AG04450 (cell line): ENCODE data around the gene ZC3H7A. TPM values are rescaled to one million over a fixed set of nuclear protein-coding genes. Genes with fewer than 3 reads are reported as not detected.
"Not testable (repeated sequence)": the region's sequence is repeated elsewhere in the genome, so short reads cannot be mapped to it uniquely, and the experiment has no call there.

Experiments used
- CTCF ChIA-PET: fragments of 300-600, 350-600 bp; formaldehyde crosslinking; extraction: SDS; loops from one replicate; lab custom pipeline; 2022; ENCODE audit warnings: antibody characterized with exemption, inconsistent platforms; lab: Charles Lee
- POLR2A ChIA-PET: fragments of 350-600 bp; formaldehyde crosslinking; extraction: SDS; loops from one replicate; lab custom pipeline; 2021; ENCODE audit warnings: antibody characterized with exemption, inconsistent platforms; lab: Yijun Ruan, JAX
- DNase-seq: peaks from one replicate; pipeline ENCODE4 v3.0.0-alpha.2; 2011; ENCODE audit warnings: low read depth, low spot score
- H3K27ac ChIP-seq: one replicate; pipeline ENCODE4 v1.5.1; 2012; ENCODE audit warnings: low read depth, low read length, control low read depth
- H3K27me3 ChIP-seq: one replicate; pipeline ENCODE4 v1.6.0; 2012; ENCODE audit warnings: low read length; ENCODE audit not compliant: control insufficient read depth, insufficient read depth
- H3K4me3 ChIP-seq: 2 replicates; pipeline ENCODE4 v1.5.1; 2011; ENCODE audit warnings: mild to moderate bottlenecking, low read depth, low read length, control low read depth
- H3K9me3 ChIP-seq: 2 replicates; pipeline ENCODE4 v1.5.1; 2012; ENCODE audit warnings: low read length; ENCODE audit not compliant: control insufficient read depth, insufficient read depth
- polyA plus RNA-seq: library from polyadenylated mRNA; depleted of rRNA; stranded (reverse); fragments of >200 nt; gene quantifications from 2 replicates; pipeline ENCODE4 v1.2.3, GENCODE V29; 2011
- TF ChIP-seq, protein P1 (sequence below): IDR thresholded peaks from 2 replicates; pipeline ENCODE4 v1.5.1; 2011; ENCODE audit warnings: low read depth, low read length, control low read depth, inconsistent platforms

Gene ZC3H7A
- polyA plus RNA-seq, 1 experiment = 72.6 TPM

DNA sequence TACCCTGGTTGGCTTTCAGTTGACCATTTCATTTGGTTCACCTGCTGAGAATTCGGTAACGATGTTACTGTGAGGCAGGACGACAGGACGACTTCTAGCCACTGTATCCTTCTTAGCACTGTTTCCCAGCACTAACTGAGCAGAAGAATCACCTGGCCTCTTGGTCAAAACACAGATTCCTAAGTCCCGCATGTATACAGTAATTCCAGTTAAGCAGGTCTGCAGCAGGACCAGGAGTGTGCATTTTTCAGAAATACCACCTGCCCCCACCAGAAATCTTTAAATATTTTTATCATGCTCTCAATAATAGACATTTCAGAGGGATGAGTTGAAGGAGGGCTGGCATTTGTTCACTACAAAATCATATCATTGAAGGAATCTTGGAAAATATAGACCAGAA is 31.6 kb upstream of the ZC3H7A start:
- ChIA-PET POLR2A (no interaction called here), CTCF (interaction anchor here (4.1 kb wide), 1 partner anchor 31 kb away, joined by 13 read pairs; the partner anchor contains the start of gene ZC3H7A)
- Histone ChIP-seq H3K27me3 (no peaks in the 10 kb centered on the region), H3K9me3 (no peaks in the 10 kb centered on the region), H3K4me3 (no peak overlapping the region), H3K27ac (no peak overlapping the region)
- TF ChIP-seq, protein P1, sequence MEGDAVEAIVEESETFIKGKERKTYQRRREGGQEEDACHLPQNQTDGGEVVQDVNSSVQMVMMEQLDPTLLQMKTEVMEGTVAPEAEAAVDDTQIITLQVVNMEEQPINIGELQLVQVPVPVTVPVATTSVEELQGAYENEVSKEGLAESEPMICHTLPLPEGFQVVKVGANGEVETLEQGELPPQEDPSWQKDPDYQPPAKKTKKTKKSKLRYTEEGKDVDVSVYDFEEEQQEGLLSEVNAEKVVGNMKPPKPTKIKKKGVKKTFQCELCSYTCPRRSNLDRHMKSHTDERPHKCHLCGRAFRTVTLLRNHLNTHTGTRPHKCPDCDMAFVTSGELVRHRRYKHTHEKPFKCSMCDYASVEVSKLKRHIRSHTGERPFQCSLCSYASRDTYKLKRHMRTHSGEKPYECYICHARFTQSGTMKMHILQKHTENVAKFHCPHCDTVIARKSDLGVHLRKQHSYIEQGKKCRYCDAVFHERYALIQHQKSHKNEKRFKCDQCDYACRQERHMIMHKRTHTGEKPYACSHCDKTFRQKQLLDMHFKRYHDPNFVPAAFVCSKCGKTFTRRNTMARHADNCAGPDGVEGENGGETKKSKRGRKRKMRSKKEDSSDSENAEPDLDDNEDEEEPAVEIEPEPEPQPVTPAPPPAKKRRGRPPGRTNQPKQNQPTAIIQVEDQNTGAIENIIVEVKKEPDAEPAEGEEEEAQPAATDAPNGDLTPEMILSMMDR = no peak
- DNase-seq = no peak

DNA sequence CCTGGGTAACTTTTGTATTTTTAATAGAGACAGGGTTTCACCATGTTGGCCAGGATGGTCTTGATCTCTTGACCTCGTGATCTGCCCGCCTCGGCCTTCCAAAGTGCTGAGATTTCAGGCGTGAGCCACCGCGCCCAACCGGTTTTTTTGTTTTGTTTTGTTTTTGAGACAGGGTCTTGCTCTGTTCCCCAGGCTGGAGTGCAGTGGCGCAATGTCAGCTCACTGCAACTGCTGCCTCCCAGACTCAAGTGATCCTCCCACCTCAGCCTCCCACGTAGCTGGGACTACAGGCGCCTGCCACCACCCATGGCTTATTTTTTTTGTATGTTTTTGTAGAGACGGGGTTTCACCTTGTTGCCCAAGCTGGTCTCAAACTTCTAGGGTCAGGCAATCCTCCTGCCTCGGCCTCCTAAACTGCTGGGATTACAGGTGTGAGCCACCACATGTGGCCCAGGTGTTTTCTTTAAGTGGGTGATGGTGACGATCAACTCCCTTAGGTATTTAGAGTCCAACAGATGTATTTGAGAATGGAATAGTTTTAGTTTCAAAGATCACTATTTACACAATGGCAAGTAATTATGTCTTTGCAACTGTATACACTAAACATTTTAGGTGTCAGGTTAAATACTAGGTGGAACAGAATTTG is 28.6 kb upstream of the ZC3H7A start:
- POLR2A ChIA-PET = not testable (repeated sequence)

DNA sequence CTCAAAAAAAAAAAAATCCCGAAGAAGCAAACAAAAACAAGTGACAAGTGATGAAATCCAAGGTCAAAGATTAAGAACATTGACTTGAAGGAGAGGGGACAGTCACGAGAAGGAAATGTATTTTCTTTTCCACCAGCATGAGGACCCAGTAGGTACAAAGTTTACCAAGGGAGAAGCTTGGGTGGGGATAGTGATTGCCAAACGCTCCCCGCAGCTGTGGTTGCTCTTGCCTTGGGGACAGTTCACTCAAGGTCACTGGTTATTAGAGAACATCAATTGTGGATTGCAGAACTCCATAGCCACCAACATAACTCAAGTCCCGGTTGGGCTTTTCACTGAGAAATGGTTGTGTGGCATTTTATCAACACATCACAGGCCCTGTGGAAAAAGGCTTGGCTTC is 27.3 kb upstream of the ZC3H7A start:
- H3K9me3 ChIP-seq = no peaks in the 10 kb centered on the region; the same call in 1 of the 2 replicates
- POLR2A ChIA-PET = no interaction called here
- H3K27ac ChIP-seq = no peak overlapping the region
- no peak for DNase-seq
- H3K27me3 ChIP-seq = peaks cover 2% of the 10 kb centered on the region
- CTCF ChIA-PET = no interaction called here
- no peak overlapping the region for H3K4me3 ChIP-seq
- TF ChIP-seq, protein P1 = no peak

More for the DNA sequence above, 28.6 kb upstream of the ZC3H7A start:
- H3K27ac ChIP-seq, H3K27me3 ChIP-seq, H3K9me3 ChIP-seq, H3K4me3 ChIP-seq, DNase-seq: not testable (repeated sequence)
- CTCF ChIA-PET = interaction anchor here (2.0 to 4.1 kb wide), 2 partner anchors 12 to 28 kb away, joined by 7 to 13 read pairs; partner anchors contain the start of gene ZC3H7A

DNA sequence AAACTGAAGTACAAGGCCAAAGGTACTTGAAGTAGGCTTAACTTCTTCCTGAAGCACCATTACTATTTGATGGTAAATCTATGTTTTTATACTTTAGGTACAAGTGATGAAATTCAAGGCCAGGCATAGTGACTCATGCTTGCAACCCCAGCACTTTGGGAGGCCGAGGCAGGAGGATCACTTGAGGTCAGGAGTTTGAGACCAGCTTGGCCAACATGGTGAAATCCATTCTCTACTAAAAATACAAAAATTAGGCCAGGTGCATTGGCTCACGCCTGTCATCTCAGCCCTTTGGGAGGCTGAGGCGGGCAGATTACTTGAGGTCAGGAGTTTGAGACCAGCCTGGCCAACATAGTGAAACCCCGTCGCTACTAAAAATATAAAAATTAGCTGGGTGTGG is 26.6 kb upstream of the ZC3H7A start:
- DNase-seq, CTCF ChIA-PET, H3K9me3 ChIP-seq, H3K4me3 ChIP-seq, H3K27ac ChIP-seq, POLR2A ChIA-PET, H3K27me3 ChIP-seq: not testable (repeated sequence)

DNA sequence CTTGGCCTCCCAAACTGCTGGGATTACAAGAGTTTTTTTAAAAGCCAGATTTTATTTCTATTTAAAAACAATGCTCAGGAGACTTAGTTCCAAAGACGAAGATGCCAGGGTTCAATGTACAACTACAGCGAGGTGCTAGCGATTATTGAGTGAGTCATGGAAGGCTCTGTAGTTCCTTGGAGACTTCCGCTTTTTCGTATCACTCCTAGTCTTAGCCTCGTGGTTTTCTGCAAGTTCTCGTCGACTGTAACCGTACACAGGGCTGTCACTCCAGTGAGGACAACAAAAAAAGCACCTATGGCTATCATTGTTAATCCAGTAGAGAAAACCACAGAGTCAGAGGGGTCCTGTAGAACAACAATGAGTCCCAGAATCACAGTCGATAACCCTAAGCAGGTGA is 22.7 kb upstream of the ZC3H7A start:
- no peak for DNase-seq
- Histone ChIP-seq H3K27ac (no peak overlapping the region), H3K27me3 (peaks cover 2% of the 10 kb centered on the region), H3K9me3 (no peaks in the 10 kb centered on the region; the same call in 1 of the 2 replicates), H3K4me3 (no peak overlapping the region)
- ChIA-PET CTCF (interaction anchor here (0.7 kb wide), 1 partner anchor 21 kb away, joined by 4 read pairs; no protein-coding TSS in a partner anchor), POLR2A (no interaction called here)
- TF ChIP-seq, protein P1 = no peak

DNA sequence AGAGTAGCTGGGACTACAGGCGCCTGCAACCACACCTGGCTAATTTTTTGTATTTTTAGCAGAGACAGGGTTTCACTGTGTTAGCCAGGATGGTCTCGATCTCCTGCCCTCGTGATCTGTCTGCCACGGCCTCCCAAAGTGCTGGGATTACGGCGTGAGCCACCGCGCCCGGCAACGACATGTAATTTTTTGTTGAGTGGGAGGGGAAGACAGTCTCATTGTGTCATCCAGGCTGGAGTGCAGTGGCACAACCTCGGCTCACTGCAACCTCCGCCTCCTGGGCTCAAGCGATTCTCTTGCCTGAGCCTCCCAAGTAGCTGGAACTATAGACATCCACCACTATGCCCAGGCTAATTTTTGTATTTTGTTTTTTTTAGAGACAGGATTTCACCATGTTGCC is 21.9 kb upstream of the ZC3H7A start:
- DNase-seq, H3K4me3 ChIP-seq, CTCF ChIA-PET, H3K27me3 ChIP-seq, H3K9me3 ChIP-seq, H3K27ac ChIP-seq: not testable (repeated sequence)
- POLR2A ChIA-PET = interaction anchor here (0.7 kb wide), 1 partner anchor 836 kb away, joined by 4 read pairs; no protein-coding TSS in a partner anchor
